ENCODE results near the gene FERMT3.

DNA sequence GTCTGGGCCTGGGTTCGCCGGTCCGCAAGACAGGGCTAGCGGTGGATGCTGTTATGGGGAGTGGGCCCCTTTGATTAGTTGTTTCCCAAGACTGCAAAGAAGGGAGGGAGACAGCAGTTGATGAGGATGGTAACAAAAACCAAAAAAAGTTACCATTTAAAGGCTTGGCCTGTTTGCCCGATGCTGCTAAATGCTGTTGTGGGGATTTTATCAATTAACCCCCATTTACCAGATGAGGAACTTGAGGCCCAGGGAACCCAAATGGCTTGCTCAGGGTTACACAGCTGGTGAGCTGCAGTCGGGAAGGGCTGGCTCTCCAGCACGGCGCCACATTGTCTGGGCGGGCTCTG lies 16.1 kb downstream of the FERMT3 start:
- TF ChIP-seq, protein P1, sequence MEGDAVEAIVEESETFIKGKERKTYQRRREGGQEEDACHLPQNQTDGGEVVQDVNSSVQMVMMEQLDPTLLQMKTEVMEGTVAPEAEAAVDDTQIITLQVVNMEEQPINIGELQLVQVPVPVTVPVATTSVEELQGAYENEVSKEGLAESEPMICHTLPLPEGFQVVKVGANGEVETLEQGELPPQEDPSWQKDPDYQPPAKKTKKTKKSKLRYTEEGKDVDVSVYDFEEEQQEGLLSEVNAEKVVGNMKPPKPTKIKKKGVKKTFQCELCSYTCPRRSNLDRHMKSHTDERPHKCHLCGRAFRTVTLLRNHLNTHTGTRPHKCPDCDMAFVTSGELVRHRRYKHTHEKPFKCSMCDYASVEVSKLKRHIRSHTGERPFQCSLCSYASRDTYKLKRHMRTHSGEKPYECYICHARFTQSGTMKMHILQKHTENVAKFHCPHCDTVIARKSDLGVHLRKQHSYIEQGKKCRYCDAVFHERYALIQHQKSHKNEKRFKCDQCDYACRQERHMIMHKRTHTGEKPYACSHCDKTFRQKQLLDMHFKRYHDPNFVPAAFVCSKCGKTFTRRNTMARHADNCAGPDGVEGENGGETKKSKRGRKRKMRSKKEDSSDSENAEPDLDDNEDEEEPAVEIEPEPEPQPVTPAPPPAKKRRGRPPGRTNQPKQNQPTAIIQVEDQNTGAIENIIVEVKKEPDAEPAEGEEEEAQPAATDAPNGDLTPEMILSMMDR (CRISPR knock-in tag; IDR thresholded peaks at IDR 0.05): no peak
- TF ChIP-seq TBP (CRISPR knock-in tag; IDR thresholded peaks at IDR 0.05) (no peak), POLR2AphosphoS2 (IDR thresholded peaks at IDR 0.05; ENCODE audit: low read depth, low read length) (no peak), ZNF556 (CRISPR knock-in tag; IDR thresholded peaks at IDR 0.05; ENCODE audit: borderline replicate concordance) (no peak)
- TF ChIP-seq, protein P2, sequence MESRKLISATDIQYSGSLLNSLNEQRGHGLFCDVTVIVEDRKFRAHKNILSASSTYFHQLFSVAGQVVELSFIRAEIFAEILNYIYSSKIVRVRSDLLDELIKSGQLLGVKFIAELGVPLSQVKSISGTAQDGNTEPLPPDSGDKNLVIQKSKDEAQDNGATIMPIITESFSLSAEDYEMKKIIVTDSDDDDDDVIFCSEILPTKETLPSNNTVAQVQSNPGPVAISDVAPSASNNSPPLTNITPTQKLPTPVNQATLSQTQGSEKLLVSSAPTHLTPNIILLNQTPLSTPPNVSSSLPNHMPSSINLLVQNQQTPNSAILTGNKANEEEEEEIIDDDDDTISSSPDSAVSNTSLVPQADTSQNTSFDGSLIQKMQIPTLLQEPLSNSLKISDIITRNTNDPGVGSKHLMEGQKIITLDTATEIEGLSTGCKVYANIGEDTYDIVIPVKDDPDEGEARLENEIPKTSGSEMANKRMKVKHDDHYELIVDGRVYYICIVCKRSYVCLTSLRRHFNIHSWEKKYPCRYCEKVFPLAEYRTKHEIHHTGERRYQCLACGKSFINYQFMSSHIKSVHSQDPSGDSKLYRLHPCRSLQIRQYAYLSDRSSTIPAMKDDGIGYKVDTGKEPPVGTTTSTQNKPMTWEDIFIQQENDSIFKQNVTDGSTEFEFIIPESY (CRISPR knock-in tag; IDR thresholded peaks at IDR 0.05): no peak
